Mesenteric fat pad (tissue), 1 donor: ENCODE results near the gene WSCD2. TPM values are rescaled to one million over a fixed set of nuclear protein-coding genes. Genes with fewer than 3 reads are reported as not detected.

ENCODE experiments used
- DNase-seq: peaks from one replicate; pipeline ENCODE4 v3.0.0-alpha.2; 2020; ENCODE audit warnings: low spot score
- total RNA-seq: library from RNA; stranded (reverse); fragmentation: NEBNext Ultra II Directional; extraction: Animal tissue kit (Norgen Biotek cat#: 25700); gene quantifications from one replicate; pipeline ENCODE4 v1.2.1, GENCODE V29; 2021
- donor health status: DM: yes; HTN: yes; CAD: no.

Gene WSCD2
- total RNA-seq, 1 donor from 2014 or later, result 0.42 TPM

DNA sequence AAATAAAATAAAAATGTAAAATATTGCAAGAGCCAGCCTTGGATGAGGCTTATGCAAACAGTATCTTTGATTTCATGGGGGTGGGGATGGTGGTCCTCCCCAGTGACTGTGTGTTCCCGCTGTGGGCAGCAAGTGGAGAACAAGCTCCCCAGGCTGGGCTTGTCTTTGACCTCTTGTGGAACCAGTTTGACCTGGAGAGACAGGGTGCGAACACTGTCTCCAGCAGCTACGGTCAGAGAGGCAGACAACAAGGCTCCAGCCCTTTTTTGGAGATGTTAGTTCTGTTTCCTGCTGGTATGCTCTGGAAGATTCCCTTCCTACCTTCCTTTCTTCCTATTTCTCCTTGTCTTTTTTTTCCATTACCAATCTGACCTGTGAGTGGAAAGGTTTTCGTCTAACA lies 21.8 kb upstream of the WSCD2 start:
- DNase-seq, result no peak

GRCh38 chr12:108109504-108109903 lies 19.6 kb upstream of the WSCD2 start:
- DNase-seq, result no peak

GRCh38 chr12:108109954-108110353 lies 19.1 kb upstream of the WSCD2 start:
- no peak for DNase-seq

DNA sequence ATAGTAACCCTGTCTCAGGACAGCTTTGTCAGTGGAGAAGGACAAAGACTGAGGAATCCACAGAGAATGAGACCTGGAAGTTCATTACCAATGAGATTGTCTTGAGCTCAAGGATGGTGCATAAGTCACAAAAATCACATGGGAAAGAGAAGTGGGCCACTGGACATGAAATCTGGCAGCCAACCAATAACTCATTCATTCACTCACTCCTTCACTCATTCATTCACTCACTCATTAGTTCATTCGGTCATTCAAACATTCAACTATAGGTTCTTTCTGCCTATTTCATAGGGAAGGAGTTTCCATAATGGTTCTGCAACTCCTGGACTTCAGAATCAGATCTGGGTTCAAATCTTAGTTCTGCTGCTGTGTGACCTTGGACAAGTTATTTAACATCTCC lies 18.2 kb upstream of the WSCD2 start:
- DNase-seq, result no peak

- no peak for DNase-seq
These were observed 16.1 kb upstream of the WSCD2 start for GRCh38 chr12:108112832-108113556.

- DNase-seq, result no peak
These were observed 13.7 kb upstream of the WSCD2 start for GRCh38 chr12:108115123-108116121.

DNA sequence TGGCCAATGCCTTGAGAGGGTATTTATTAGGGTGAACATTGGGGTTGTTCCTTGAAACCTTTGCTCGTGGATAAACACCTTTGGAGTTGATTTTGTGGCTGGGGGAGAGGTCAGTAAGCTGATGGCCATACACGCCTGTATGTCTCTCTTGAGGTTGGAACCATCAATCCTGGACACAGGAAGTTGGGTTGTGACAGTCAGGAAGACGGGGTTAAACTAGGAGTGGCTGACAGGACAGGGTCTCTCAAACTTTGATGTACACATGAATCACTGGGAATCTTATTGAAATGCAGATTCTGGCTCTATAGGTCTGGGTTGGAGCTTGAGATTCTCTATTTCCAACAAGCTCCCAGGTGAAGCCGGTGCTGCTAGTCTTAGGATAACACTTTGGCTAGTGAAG lies 12.8 kb upstream of the WSCD2 start:
- no peak for DNase-seq

- DNase-seq, result no peak
These were observed 12.4 kb upstream of the WSCD2 start for GRCh38 chr12:108116699-108117098.

DNA sequence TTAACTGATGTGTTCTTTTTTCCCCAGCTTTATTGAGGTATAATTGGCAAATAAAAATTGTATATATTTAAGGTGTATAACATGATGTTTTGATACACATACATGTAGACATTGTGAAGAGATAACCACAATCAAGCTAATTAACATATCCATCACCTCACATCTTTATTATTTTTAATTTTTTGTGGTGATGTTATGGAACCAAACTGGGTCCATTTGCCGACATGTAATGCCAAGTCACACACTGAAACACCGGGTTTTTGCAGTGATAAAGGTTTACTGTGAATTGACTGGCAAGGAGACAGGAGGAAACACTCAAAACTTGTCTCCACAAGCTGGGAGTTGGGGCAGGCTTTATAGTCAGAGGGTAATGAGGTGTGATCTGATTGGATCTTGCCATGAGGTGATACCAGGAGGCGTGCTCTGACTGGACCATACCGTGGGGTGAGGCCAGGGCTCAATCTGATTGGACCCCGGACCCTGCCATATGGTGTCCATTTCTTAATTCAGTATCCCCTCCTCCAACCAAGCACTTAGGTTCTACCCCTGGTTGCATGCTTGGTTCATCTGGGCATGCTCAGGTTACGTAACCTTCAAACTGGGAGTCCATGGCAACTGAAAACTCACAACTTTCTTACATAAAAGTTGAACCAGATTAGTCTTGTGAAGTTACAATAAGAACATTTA lies 11.8 kb upstream of the WSCD2 start:
- DNase-seq, result no peak

DNA sequence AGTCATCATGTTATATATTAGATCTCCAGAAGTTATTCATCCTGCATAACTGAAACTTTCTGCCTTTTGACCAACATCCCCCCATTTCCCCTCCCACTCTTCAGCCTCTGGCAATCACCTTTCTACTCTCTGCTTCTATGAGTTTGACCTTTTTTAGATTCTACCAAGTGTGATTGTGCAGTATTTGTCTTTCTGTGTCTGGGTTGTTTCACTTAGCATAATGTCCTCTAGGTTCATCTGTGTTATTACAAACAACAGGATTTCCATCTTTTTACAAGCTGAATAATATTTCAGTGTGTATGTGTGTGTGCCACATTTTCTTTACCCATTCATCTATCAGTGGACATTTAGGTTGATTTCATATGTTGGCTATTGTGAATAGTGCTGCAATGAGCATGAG lies 11.2 kb upstream of the WSCD2 start:
- no peak for DNase-seq

GRCh38 chr12:108119126-108119973 lies 9.7 kb upstream of the WSCD2 start:
- no peak for DNase-seq

GRCh38 chr12:108119974-108120862 lies 8.9 kb upstream of the WSCD2 start:
- no peak for DNase-seq

DNA sequence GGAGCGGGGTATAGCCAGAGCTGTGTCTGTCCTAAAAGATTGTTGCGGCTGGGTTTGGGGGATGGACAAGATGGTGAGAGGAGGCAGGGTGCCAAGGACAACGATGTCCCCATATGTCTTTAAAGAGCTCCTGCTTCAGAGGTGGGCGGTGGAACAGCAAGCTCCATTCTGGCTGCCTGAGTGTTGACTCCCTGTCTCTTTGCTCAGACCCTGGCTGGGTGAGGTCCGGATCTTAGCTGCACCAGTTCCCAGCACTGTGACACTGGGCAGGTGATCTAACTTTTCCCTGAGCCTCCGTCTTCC lies 8.3 kb upstream of the WSCD2 start:
- no peak for DNase-seq

- DNase-seq, result no peak
These were observed 7.8 kb upstream of the WSCD2 start for GRCh38 chr12:108121320-108121719.

GRCh38 chr12:108121728-108122471 lies 7.2 kb upstream of the WSCD2 start:
- no peak for DNase-seq

DNA sequence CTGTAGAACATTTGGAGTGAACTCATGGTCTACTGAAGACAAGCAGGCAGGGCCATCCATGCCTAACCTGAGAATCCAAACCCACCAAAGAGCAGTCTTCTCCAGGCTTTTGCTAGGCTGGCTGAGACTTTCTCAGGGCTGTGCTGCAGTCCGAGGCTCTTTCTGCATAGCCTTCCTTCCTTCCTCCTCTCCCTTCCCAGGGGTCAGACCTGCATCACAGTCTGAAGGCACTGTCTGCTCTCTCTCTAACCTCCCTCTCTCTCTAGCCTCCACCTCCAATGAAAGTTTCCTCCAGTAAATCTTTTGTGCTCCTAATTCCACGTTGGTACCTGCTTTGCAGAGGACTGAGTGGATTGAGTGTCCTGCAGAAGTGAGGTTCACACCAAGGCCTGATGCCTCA lies 6.4 kb upstream of the WSCD2 start:
- DNase-seq, result no peak

- no peak for DNase-seq
These were observed 5.7 kb upstream of the WSCD2 start for GRCh38 chr12:108123402-108123801.

DNA sequence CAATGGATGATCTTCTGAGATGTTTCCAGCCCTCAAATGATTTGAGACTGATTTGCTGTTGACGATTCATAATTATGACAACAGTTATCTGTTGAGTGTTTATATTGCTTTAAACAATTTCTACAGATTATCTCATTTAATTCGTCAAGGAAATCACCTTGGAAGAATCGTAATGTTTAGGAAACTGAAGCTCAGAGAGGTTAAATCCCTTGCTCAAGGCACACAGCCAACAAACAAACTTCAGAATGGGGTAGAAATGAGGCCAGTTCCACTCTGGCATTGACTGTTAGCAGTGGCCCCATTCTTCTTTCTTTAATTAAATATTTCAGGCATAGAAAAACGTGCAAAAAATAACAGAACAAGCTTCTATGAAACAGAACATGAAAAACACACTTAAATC lies 4.0 kb upstream of the WSCD2 start:
- no peak for DNase-seq

- no peak for DNase-seq
These were observed 2.9 kb upstream of the WSCD2 start for GRCh38 chr12:108126212-108126611.
